NCI-H146 treated with DMSO at 0.1 percent for 48 hours (cell line): Measurements from ENCODE around the gene CELA2B.
"Not testable (repeated sequence)": the region's sequence is repeated elsewhere in the genome, so short reads cannot be mapped to it uniquely, and the experiment has no call there.

Experiments used
- DNase-seq: peaks from one replicate; lab custom pipeline; 2025; ENCODE audit not compliant: unreplicated experiment; lab: John Stamatoyannopoulos, UW

Gene CELA2B

GRCh38 chr1:15444468-15445389 is 31.2 kb upstream of the CELA2B start:
- no peak for DNase-seq

GRCh38 chr1:15445390-15446122 is 30.3 kb upstream of the CELA2B start:
- DNase-seq = no peak

- no peak for DNase-seq
Measured at GRCh38 chr1:15446212-15446611, 29.7 kb upstream of the CELA2B start.

GRCh38 chr1:15448877-15449462 is 26.9 kb upstream of the CELA2B start:
- no peak for DNase-seq

- DNase-seq = no peak
Measured at GRCh38 chr1:15449567-15449966, 26.3 kb upstream of the CELA2B start.

- DNase-seq = no peak
Measured at GRCh38 chr1:15451014-15451722, 24.7 kb upstream of the CELA2B start.

- DNase-seq = no peak
Measured at GRCh38 chr1:15452216-15452615, 23.7 kb upstream of the CELA2B start.

- DNase-seq = no peak
Measured at GRCh38 chr1:15452866-15453571, 22.9 kb upstream of the CELA2B start.

- DNase-seq = no peak
Measured at GRCh38 chr1:15453734-15454133, 22.2 kb upstream of the CELA2B start.

GRCh38 chr1:15454256-15454655 is 21.6 kb upstream of the CELA2B start:
- DNase-seq = no peak

- no peak for DNase-seq
Measured at GRCh38 chr1:15455522-15455921, 20.4 kb upstream of the CELA2B start.

- DNase-seq = no peak
Measured at GRCh38 chr1:15456313-15456954, 19.5 kb upstream of the CELA2B start, which contains the start of gene CELA2A. Gene CELA2A, plus strand, starts transcription at chr1:15456732. Its CDS starts 22 bp downstream, at chr1:15456754.

GRCh38 chr1:15457585-15457984 is 18.3 kb upstream of the CELA2B start:
- no peak for DNase-seq

- DNase-seq = not testable (repeated sequence)
Measured at GRCh38 chr1:15458388-15458787, 17.5 kb upstream of the CELA2B start.

- no peak for DNase-seq
Measured at GRCh38 chr1:15459771-15460707, 15.9 kb upstream of the CELA2B start.

- DNase-seq = no peak
Measured at GRCh38 chr1:15460708-15461095, 15.2 kb upstream of the CELA2B start.

- DNase-seq = peak; percentile 38
Measured at GRCh38 chr1:15463064-15463800, 12.7 kb upstream of the CELA2B start.

- not testable (repeated sequence) for DNase-seq
Measured at GRCh38 chr1:15463926-15464322, 12.0 kb upstream of the CELA2B start.
